GM12865 (cell line): ENCODE measurements around the gene ANAPC2.

Experiments used
- DNase-seq: peaks from one replicate; pipeline ENCODE4 v3.0.0; 2010; ENCODE audit warnings: low read depth
- H3K4me3 ChIP-seq: 2 replicates; pipeline ENCODE4 v1.5.1; 2011; ENCODE audit warnings: mild to moderate bottlenecking, low read depth, low read length, control low read depth
- TF ChIP-seq, protein P1 (sequence below): IDR thresholded peaks from 2 replicates; pipeline ENCODE4 v1.5.1; 2011; ENCODE audit warnings: low read length, control low read depth, low read depth, inconsistent platforms; ENCODE audit not compliant: insufficient read depth; ENCODE audit errors: missing control alignments

The ANAPC2 gene

DNA sequence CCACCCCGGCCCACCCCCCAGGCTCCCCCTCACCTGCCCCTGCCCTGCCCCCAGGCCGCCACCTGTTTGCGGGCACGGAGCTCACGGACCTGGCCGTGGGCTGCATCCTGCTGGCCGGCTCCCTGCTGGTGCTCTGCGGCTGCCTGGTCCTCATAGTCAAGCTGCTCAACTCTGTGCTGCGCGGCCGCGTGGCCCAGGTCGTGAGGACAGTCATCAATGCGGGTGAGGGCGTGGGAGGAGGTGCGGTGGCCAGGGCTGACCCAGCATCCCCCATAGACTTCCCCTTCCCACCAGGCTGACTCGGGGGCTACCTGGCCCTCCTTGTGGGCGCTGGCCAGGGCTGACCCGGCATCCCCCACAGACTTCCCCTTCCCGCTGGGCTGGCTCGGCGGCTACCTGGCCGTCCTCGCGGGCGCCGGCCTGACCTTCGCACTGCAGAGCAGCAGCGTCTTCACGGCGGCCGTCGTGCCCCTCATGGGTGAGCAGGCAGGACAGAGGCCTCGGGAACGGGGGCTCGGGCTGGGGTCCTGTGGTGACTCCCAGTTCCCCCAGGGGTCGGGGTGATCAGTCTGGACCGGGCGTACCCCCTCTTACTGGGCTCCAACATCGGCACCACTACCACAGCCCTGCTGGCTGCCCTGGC lies 45.8 kb upstream of the ANAPC2 start:
- DNase-seq, result no peak
- H3K4me3 ChIP-seq, result no peak overlapping the region
- TF ChIP-seq, protein P1, sequence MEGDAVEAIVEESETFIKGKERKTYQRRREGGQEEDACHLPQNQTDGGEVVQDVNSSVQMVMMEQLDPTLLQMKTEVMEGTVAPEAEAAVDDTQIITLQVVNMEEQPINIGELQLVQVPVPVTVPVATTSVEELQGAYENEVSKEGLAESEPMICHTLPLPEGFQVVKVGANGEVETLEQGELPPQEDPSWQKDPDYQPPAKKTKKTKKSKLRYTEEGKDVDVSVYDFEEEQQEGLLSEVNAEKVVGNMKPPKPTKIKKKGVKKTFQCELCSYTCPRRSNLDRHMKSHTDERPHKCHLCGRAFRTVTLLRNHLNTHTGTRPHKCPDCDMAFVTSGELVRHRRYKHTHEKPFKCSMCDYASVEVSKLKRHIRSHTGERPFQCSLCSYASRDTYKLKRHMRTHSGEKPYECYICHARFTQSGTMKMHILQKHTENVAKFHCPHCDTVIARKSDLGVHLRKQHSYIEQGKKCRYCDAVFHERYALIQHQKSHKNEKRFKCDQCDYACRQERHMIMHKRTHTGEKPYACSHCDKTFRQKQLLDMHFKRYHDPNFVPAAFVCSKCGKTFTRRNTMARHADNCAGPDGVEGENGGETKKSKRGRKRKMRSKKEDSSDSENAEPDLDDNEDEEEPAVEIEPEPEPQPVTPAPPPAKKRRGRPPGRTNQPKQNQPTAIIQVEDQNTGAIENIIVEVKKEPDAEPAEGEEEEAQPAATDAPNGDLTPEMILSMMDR, result no peak

DNA sequence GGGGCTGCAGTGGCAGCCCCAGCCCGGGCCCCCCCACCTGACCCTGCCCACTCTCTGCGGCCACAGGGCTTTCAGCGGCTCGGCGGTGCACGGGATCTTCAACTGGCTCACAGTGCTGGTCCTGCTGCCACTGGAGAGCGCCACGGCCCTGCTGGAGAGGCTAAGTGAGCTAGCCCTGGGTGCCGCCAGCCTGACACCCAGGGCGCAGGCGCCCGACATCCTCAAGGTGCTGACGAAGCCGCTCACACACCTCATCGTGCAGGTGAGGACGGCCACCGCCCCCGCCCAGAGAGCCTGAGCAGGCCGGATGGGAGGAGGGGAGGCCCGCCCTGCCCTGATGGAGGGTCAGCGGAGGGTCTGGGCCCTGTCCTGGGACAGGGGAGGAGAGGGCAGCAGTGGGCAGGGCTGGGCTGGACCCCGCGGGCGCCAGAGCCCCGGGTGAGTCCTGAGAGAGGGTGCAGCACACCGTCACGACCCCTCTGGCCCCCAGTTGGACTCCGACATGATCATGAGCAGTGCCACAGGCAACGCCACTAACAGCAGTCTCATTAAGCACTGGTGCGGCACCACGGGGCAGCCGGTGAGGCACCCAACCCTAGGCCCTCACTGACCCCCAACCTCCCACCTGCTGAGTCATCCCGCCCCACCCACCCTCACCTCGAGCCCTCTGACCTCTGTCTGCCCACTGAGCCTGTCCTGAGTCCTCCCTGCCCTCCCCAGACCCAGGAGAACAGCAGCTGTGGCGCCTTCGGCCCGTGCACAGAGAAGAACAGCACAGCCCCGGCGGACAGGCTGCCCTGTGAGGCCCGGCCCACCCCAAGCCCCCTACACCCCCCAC lies 45.0 kb upstream of the ANAPC2 start:
- no peak for DNase-seq
- H3K4me3 ChIP-seq, result no peak overlapping the region
- TF ChIP-seq, protein P1, result no peak

DNA sequence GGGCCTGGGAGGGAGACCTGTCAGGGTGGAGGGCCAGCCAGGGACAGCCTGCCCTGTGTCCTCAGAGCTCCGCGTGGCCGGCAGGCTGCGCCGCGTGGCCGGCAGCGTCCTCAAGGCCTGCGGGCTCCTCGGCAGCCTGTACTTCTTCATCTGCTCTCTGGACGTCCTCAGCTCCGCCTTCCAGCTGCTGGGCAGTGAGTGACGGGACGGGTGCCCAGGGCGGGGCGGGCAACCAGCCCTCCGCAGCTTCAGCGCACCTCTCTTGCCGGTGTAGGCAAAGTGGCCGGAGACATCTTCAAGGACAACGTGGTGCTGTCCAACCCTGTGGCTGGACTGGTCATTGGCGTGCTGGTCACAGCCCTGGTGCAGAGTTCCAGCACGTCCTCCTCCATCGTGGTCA lies 44.1 kb upstream of the ANAPC2 start:
- DNase-seq, result no peak
- no peak overlapping the region for H3K4me3 ChIP-seq
- TF ChIP-seq, protein P1, result no peak

DNA sequence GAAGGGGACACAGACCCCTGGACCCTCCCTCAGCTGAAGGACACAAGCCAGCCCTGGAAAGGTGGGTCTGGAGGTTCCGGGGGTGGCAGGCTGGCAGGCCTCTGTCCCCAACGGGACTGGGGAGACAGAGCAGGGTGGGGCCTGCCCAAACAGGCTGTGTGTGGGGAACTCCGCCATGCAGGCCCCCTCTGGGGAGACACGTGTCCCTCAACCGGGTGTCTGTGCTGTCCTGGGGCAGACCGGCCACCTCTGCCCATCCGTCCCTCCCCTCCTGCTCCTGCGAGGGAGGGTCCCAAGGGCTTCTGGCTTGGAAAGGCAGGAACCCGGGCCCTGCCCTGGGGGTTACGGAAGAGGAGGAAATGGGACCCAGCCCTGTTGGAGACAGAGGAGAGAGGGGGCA lies 43.7 kb upstream of the ANAPC2 start:
- no peak overlapping the region for H3K4me3 ChIP-seq
- DNase-seq, result no peak
- TF ChIP-seq, protein P1, result no peak

DNA sequence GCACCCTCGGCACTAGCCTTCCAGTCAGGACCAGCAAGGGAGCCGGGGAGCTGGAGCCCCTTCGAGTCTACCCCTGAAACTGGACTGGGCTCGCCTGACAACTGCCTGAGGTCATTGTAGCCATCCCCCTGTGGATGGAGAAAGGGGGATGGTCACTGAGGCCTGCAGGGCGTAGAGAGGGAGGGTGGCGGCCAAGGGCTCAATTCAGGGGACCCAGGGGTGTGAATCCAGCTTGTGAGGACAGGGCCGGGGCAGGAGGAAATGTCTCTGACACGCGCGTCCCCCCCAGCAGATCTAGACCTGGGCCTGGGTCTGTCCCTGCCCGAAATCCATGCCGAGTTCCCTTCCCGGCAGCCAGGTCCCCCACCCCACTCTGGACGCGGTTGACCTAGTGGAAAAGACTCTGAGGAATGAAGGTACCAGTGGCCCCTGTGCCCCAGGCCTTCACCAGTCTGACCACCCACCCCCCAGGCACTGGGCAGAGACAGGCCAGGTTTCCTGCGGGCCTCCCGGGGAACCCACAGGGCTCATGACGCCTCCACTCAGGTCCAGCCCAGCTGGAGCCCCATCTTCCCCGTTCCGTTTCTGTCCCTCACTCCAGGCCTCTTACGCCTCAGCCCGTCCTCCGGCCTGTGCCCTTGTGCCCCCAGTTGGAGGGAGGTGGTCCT lies 43.1 kb upstream of the ANAPC2 start:
- TF ChIP-seq, protein P1, result no peak
- no peak for DNase-seq
- H3K4me3 ChIP-seq, result no peak overlapping the region

DNA sequence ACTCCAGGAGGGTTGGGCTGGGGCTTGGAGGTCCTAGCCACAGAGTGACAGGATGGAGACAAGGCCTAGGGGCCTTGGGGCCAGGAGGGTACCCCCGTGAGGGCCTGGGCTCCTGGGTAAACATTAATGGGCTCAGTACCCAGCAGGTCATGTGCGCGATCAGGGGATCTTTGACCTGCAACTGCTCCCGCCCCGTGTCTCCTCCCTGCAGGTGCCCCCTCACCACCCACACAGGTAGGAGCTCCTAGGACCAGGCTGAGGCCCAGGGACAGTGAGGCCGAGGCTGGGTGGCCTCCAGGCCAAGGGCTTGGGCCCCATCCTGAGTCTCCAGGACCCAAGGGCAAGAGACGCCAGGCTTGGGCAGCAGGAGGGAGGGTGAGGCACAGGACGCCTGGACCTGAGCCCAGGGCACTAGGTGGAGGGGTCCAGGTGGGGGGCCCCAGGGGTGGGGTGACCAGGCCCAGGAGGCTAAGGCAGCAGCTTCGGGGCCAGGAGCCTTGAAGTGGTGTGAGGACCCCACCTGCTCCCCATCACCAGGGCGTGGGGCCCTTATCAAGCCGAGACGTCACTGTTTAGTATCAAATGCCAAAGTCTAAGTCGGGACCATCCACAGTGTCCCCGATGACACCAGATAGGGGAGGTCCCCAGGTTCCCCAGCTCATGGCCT lies 42.5 kb upstream of the ANAPC2 start, which contains the start of gene SLC34A3:
Gene SLC34A3 (plus strand): TSS at position 197 of the 667 bp plus-strand sequence. CDS start 802 bp downstream, outside the sequence.
- TF ChIP-seq, protein P1, result no peak
- no peak for DNase-seq
- H3K4me3 ChIP-seq, result no peak within 1 kb of the TSS
